Right ventricle myocardium superior (tissue), 1 donor: ENCODE results near the gene ZNF740. TPM values are rescaled to one million over a fixed set of nuclear protein-coding genes. Genes with fewer than 3 reads are reported as not detected.
A peak's percentile ranks its signal among the peaks of the same experiment; 100 is the strongest.

Experiments used
- ATAC-seq: fragments of 200-7000 bp; cut with Tn5 transposase; one replicate; pipeline ENCODE4 v1.9.1; 2020; ENCODE audit warnings: mild to moderate bottlenecking; ENCODE audit not compliant: poor library complexity
- DNase-seq: peaks from one replicate; pipeline ENCODE4 v3.0.0-alpha.2; 2020
- intact Hi-C: fragments of 100-400 bp; cut with DNase I; formaldehyde crosslinking; loops from one replicate; pipeline ENCODE4 v1.11.2; 2022
- total RNA-seq: library from RNA; stranded (reverse); fragmentation: NEBNext Ultra II Directional; extraction: Animal tissue kit (Norgen Biotek cat#: 25700); gene quantifications from one replicate; pipeline ENCODE4 v1.2.1, GENCODE V29; 2021
- donor health status: DM: no; HTN: yes; CAD: no; lungs with severe emphysema.

Gene ZNF740
- total RNA-seq, 1 donor from 2014 or later, result 29.4 TPM

DNA sequence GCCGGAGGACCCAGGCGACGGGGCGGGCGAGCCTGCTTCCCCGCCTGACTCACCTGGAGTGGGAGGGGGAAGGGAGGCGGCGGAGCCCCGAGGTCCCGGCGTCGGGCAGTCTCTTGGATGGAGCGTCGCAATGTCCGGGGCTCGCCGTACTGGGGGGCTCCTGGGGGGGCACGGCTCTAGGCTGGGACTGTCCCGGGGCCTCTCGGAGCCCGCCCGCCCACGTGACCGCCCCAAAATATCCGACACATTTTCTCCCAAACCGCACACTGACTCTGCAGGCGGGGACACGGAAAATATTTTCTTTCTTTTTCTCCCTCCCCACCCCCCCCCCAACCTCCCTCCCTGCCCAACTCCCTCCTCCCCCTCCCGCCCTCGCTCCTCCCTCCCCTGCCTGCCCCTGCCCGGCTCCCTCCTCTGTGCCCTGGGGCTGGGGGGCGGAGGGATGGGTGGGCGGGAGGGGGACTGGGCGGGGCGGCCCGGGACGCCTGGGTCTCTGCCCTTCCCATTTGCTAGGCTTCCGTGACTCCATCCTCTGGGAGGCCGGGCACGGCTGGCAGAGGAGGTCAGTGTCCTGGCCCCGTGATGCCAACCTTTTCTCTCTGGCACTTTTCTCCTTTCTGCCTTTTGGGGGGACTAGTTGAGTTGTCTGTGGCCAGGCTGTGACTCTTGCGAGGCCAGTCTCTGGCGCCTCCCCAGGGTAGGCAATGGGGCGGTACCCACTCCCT, 51.6 kb downstream of the ZNF740 start, which contains the start of gene RARG:
Gene RARG (minus strand): TSS at position 289 of the 725 bp plus-strand sequence. CDS start 4,664 bp downstream, outside the sequence.
- intact Hi-C loops, result no loop called here
- peak; percentile 72 for ATAC-seq
- peak; percentile 70 for DNase-seq

DNA sequence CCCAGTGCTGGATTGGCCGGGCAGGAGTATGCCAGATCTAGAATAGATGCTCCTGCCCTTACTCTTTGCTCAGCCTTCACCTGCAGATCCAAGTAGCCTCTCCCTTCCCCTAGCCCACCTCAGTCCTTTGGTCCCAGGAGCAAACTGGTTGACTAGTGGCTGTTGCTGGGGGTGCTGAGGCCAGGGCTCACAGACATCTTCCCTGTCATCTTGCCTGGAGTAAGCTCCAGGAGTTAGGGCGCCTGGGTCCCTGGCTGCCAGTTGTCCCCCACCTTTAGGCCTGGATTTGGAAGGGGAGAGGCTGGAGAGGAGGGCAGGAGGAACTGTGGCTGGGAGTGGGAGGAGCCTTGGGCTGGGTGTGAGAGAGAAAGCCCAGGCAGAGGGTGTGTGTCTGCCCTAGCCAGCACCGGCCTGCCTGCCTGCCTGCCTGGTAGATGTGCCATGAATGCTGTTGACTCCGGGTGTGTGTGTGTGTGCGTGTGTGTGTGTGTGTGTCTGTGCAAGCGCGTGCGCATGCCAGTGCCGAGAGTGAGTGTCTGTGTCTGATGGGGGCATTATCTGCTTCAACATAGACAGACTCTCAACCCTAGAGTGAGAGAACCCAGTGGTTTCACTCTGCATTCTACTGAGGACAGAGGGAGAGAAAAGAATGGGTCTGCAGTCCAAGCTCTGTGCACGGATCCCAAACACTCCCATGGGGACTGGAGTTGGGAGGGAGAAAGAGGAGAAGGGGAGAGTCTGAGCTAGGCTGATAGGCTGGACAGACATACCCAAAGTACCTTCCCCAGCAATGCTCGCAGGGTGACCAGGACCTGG, 52.3 kb downstream of the ZNF740 start:
- ATAC-seq (peak; percentile 84), DNase-seq (peak; percentile 80)
- intact Hi-C loops, result no loop called here

DNA sequence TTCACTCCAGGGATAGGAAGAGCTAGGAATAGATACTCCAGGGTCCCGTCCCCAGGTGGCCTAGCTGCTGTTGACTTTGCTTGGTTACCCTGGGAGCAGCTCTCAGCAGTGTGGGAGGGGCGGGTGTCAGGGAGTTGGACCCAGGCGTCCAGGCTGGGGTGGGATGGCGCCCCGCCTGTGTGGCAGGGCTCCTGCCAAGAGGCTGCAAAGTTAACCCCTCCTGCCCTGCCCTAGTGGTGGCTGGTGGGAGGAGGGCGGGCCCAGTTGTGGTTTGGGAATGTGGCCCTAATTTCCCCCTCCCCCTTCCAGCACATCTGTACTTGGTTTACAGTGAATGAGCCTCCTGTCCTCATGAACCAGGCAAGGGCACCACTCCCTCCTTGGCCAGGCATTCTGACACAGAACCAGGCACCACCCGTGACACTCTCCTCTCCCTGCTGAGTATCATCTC, 53.2 kb downstream of the ZNF740 start:
- intact Hi-C loops, result no loop called here
- DNase-seq (peak; percentile 42), ATAC-seq (no peak)

DNA sequence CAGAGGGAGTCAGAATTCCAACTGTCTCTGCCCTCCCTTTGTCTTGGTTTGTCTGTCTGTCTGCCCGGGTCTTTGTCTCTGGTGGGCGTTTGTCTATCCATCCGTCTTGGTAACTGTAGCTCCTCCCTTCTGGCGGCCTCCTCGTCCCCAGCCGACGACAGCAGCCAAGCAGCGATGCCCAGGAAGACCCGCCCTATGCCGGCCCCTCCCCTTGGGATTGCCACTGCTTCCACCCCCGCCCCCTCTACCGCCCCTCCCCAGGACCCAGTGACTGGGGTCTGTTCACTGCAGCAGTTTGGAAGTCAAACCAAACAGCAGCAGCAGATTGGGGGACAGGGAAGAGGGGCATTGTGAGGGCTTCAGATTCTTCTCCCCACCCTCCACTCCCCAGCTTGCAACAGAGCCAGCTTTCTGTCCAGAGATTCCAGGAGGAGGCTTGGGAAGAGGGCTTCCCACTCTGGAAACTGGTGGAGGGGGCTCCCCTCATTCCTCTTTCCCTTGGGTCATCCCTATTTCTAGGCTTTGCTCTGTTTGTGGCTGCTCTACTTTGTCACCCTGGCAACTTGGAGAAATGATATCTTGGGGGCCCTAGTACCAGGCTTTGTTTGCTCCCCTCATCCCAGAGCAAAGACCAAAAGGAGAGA, 53.9 kb downstream of the ZNF740 start:
- DNase-seq, result peak; percentile 75
- no peak for ATAC-seq
- intact Hi-C loops, result no loop called here

DNA sequence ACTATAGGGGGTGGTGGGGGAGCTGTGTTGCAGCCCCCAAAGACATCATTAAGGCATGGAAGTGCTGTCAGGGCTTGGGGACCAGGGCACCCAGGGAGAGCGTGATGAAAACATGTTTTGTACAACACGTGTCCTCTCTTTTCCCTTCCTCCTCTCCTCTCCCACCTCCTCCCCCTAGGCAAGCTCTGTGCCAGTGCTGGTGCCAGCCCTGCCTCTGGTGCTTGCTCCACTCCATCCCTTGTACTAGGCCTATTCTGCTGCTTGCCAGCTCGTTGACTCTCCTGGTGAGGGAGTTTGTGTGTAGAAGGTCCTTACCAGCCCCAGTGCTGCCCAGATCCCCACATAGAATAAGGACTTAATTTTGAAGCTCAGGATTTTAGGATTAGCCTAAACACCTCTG, 54.6 kb downstream of the ZNF740 start:
- DNase-seq (peak; percentile 9), ATAC-seq (no peak)
- intact Hi-C loops, result no loop called here

DNA sequence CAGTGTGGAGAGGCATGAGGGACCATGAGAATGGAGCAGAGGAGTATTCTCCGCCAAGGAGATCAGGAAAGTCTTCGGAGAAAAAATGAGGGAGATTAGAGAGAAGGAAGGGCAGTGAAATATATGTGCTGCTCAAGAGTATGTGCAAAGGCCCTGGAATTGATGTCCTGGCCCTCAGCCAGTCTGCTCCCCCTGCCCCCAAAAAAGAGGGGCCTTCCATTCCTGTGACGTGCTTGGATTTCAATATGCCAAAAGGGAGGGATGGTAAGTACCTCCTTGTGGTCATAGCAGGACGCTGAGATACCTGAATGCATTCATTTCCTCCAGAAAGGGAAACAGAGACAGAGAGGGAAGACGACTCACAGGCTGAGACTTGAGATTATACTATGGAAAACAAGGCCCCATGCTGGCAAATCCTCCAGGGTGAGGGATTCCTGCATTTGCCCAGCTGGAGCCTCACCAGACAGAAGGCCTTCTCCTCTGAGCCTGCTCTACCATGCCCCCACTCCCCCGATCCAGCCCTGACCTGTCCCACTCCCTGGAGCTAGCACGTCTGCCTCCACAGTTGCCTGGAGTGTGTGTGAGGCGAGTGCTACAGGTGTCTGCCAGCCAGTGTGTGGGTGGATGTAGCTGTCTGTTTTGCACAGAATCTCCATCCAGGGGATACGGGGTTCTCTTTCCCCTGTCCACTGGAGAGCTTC, 55.4 kb downstream of the ZNF740 start:
- peak; percentile 3 for DNase-seq
- intact Hi-C loops, result no loop called here
- ATAC-seq, result no peak

DNA sequence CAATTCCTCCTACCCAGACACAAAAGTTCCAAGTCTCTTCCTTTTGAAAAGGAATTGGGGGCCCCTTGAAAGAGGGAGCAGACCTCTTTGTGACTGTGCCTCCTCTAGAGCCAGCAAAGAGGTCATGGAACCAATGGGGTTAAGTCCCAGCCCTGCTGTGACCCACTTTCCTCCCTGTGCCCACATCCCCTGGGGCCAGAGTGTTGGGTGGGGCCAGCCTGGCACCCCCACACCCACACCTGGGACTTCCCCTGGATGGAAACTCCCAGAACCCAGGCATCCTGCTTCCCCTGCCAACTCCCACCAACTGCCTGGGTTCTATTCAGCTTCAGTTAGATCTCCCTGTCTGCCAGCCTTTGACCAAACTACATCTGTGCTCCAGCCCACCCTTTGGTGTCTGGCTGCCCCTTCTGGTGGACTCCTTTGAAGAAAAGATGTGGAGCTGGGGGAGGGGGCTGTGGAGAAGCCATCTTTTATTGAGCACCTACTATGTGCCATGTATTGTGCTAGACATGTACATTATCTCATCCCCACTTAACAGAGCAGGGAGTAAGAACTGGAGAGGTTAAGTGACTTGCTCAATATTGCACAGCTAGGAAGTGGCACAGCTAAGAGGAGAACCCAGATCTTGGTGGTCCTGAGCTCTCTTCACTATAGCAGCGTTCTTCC, 56.1 kb downstream of the ZNF740 start:
- ATAC-seq (no peak), DNase-seq (peak; percentile 9)
- intact Hi-C loops, result no loop called here

DNA sequence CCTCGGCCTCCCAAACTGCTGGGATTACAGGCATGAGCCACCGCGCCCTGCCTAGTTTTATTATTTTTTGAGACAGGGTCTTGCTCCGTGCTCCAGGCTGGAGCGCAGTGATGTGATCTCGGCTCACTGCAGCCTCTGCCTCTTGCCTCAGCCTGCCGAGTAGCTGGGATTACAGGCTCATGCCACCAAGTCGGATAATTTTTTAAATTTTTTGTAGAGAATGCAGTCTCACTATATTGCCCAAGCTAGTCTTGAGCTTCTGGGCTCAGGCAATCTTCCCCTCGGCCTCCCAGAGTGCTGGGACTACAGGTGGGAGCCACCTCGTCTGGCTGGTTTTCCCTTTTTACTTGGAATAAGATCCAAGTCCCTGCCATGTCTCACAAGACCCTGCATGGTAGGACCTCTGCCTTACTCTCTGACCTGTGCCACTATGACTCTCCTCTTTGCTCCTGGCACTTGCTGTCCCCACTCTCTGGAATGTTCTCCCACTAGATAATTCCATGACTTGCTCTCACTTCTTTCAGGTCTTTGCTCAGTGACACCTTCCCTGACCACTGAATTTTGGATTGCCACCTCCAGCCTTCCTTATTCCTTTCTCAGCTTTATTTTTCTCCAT, 59.2 kb downstream of the ZNF740 start:
- ATAC-seq (no peak), DNase-seq (peak; percentile 8)
- intact Hi-C loops, result no loop called here

DNA sequence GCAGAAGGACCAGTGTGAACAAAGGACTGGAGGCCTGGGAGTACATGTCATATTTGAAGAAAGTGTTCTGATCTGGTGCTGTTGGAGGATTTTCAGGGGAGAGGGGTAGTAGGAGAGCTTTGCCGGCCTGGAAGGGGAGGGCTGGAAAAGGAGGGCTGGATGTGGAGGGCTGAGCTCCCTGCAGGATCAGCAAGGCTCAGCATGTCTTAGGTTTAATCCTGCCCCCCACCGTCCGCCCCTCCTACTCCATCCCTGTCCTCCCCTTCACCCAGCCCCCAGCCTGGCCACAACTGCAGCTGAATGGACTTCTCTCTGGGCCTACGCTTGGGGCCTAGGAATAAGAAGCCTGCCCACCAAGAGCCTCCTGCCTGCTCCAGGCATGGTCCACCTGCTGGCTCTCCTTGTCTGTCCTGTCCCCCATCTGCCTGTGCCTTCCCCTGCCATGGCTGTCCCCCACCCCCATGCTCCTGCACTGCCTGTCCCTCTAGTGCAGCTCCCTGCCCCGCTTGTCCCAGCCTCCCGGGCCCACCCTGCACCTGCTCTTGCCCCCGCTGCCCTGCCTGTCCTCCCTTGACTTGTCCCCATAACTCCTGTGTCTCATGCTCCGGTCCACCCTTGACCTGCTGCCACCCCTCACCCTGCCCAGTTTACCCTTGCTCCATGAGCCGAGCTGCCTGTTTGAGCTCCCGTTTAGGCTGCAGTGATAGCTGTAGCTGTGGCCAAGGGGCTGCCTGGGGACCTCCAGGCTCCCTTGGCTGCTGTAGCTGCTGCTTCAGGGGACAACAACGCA, 61.3 kb downstream of the ZNF740 start:
- DNase-seq (peak; percentile 20), ATAC-seq (no peak)
- intact Hi-C loops, result no loop called here

DNA sequence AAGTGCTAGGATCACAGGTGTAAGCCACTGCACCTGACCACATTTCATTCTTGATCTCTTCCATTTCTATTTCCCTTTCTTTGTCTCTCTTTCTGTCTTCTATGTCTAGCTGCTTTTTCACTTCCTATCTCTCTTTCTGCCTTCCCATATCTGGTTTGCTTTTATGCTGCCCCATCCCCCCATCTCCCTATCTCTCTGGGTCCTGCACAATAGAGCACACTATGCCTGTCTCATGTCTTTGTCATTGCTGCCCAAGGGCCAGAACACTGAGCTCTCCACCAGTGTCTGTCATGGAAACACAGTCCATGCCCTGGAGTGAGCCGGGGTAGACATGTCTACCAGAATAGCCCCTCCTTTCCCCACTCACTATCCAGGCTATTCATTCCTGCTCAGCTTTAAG, 63.8 kb downstream of the ZNF740 start:
- no peak for DNase-seq
- ATAC-seq, result peak; percentile 67
- intact Hi-C loops, result no loop called here

Other genes starting within 250 kb of the ZNF740 start
- gene KRT18, start 231.6 kb upstream of the ZNF740 start, total RNA-seq, result 7.0 TPM
- 434 TPM for gene EIF4B, start 174.3 kb upstream of the ZNF740 start, total RNA-seq
- gene TNS2, start 130.7 kb upstream of the ZNF740 start, total RNA-seq, result 107 TPM
- gene SPRYD3, start 101.3 kb upstream of the ZNF740 start, total RNA-seq, result 37.8 TPM
- 50.2 TPM for gene IGFBP6, start 83.1 kb upstream of the ZNF740 start, total RNA-seq
- not detected for gene SOAT2, start 77.2 kb upstream of the ZNF740 start, total RNA-seq
- 8.2 TPM for gene CSAD, start 203 bp downstream of the ZNF740 start, total RNA-seq
- 0.97 TPM for gene ITGB7, start 26.5 kb downstream of the ZNF740 start, total RNA-seq
- 15.4 TPM for gene RARG, start 51.5 kb downstream of the ZNF740 start, total RNA-seq
- 0.81 TPM for gene ESPL1, start 87.6 kb downstream of the ZNF740 start, total RNA-seq
- 359 TPM for gene PFDN5, start 114.8 kb downstream of the ZNF740 start, total RNA-seq
- gene MYG1, start 119.0 kb downstream of the ZNF740 start, total RNA-seq, result 37.0 TPM
- 40.9 TPM for gene AAAS, start 140.9 kb downstream of the ZNF740 start, total RNA-seq
- gene SP7, start 155.6 kb downstream of the ZNF740 start, total RNA-seq, result not detected
- 26.3 TPM for gene SP1, start 199.5 kb downstream of the ZNF740 start, total RNA-seq
- not detected for gene AMHR2, start 243.1 kb downstream of the ZNF740 start, total RNA-seq